Transverse colon (tissue), 4 donors: ENCODE measurements around the gene DHRS12. TPM values are rescaled to one million over a fixed set of nuclear protein-coding genes. Genes with fewer than 3 reads are reported as not detected.

ENCODE experiments used
- DNase-seq: peaks from one replicate; pipeline ENCODE4 v3.0.0-alpha.2; 2019
- H3K27ac ChIP-seq, 4 donors: fragments of 200-600 bp; sonication (generic); 2 replicates each; pipeline ENCODE4 v1.5.1; 2016 to 2018; ENCODE audit warnings: inconsistent platforms in 4 of 4
- H3K27me3 ChIP-seq: fragments of 200-600 bp; sonication (generic); 2 replicates; pipeline ENCODE4 v1.5.1; 2017; ENCODE audit warnings: inconsistent platforms
- H3K36me3 ChIP-seq, 4 donors: fragments of 200-600 bp; sonication (generic); 2 replicates each; pipeline ENCODE4 v1.5.1; 2017 to 2019; ENCODE audit warnings: inconsistent platforms in 4 of 4
- H3K4me1 ChIP-seq, 4 donors: fragments of 200-600 bp; sonication (generic); 2 replicates each; pipeline ENCODE4 v1.5.1; 2017 to 2020; ENCODE audit warnings: inconsistent platforms in 4 of 4
- H3K4me3 ChIP-seq, 4 donors: fragments of 200-600 bp; sonication (generic); 1 replicate in 1 of 4; 2 replicates in 3 of 4; pipeline versions ENCODE4 v1.5.1 to v1.6.1; 2017 to 2019; ENCODE audit warnings: inconsistent platforms in 4 of 4
- H3K9me3 ChIP-seq, 2 donors: fragments of 200-600 bp; sonication (generic); 2 replicates each; pipeline ENCODE4 v1.5.1; 2017 to 2019; ENCODE audit warnings: inconsistent platforms in 2 of 2
- CTCF ChIP-seq, 5 experiments: fragments of 200-600 bp in 3 of 5; fragments of 450-650 bp in 2 of 5; sonication (generic) in 3 of 5; IDR thresholded peaks; 1 replicate in 2 of 5; 2 replicates in 3 of 5; pipeline ENCODE4 v1.5.1; 2016 to 2017; ENCODE audit warnings: antibody characterized with exemption in 5 of 5, inconsistent platforms in 3 of 5, mild to moderate bottlenecking in 2 of 5, moderate library complexity in 1 of 5
- EP300 ChIP-seq: sonication (generic); formaldehyde crosslinking; IDR thresholded peaks from one replicate; pipeline ENCODE4 v1.6.1; 2017; ENCODE audit warnings: antibody characterized with exemption, low read depth
- POLR2A ChIP-seq: fragments of 450-650 bp; IDR thresholded peaks from one replicate; pipeline ENCODE4 v1.6.1; 2016; ENCODE audit warnings: antibody characterized with exemption, mild to moderate bottlenecking, moderate library complexity
- POLR2AphosphoS5 ChIP-seq, 3 donors: sonication (generic); formaldehyde crosslinking; IDR thresholded peaks; one replicate each; pipeline ENCODE4 v1.6.1; 2016; ENCODE audit warnings: antibody characterized with exemption in 3 of 3
- WGBS, 2 donors: methylation state at CpG; one replicate each; pipeline ENCODE4 v1.1.5; 2018; ENCODE audit warnings: low coverage in 1 of 2; 5-methylcytosine and 5-hydroxymethylcytosine counted together
- in situ Hi-C, 4 donors: fragments of 200-750 bp; cut with MboI; loops; one replicate each; pipeline versions ENCODE4 v1.15.0 to v1.15.1; 2017; ENCODE audit warnings: low sequenced_read_pairs in 3 of 4, low pct_ligation_motif_present in 1 of 4, low pct_unique_long_range_greater_than_20kb in 1 of 4
- intact Hi-C: fragments of 100-400 bp; cut with DNase I; formaldehyde crosslinking; loops from one replicate; pipeline ENCODE4 v1.15.1; 2023; ENCODE audit warnings: low total_unique reads
- total RNA-seq, 4 donors: library from RNA; depleted of rRNA; stranded (reverse); fragments of >200 nt; gene quantifications; one replicate each; pipeline ENCODE4 v1.1.0, GENCODE V29; 2016

Gene DHRS12
- total RNA-seq, 4 donors from 2014 or later = 5.2 to 17.8 (median 13.5) TPM

DNA sequence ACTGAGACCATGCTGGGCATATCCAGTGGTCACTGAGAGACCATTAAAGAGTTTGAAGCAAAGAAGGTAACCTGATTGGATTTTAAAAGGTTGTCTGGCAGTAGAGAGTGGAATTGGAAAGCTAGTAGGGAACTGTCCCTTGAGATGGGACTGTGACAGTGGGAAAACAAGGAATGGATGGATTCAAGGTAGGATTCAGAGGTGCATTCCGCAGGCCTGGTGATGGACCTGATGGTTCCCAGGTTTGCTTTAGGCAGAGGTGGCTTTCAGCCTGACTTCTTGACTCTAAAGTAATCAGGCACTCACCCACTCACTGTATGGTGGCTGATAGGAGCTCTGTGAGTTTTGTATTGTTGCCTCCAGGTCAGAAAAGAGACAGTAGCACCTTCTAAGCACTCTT is 73.0 kb downstream of the DHRS12 start:
- Histone ChIP-seq H3K36me3 (no peaks in the 10 kb centered on the region), H3K27ac (peak overlapping the region; percentile 30 to 71 (median 60)), H3K4me3 (no peak overlapping the region), H3K4me1 (peaks cover 0 to 27% (median 7%) of the 10 kb centered on the region in 4 donors), H3K27me3 (no peaks in the 10 kb centered on the region), H3K9me3 (no peaks in the 10 kb centered on the region)
- TF ChIP-seq EP300 (no peak), POLR2A (no peak)
- in situ Hi-C loops (no loop called here), intact Hi-C loops (loop anchor here (10.0 kb wide), 1 partner anchor 146 kb away; the partner anchor contains the start of gene WDFY2)
- DNase-seq = no peak
- WGBS, 2 donors = 92% methylated on average over 1 of the region's 1 CpG; no CpG with 5 or more reads in 1 of the 2 donors

GRCh38 chr13:51729866-51730553 is 74.0 kb downstream of the DHRS12 start:
- Histone ChIP-seq H3K27me3 (no peaks in the 10 kb centered on the region), H3K36me3 (no peaks in the 10 kb centered on the region), H3K4me1 (peaks cover 0 to 27% (median 7%) of the 10 kb centered on the region in 4 donors), H3K4me3 (no peak overlapping the region), H3K27ac (peak overlapping the region; percentile 52 to 71 (median 64)), H3K9me3 (no peaks in the 10 kb centered on the region)
- TF ChIP-seq CTCF (IDR thresholded peaks at IDR 0.05) (no peak), POLR2AphosphoS5 (IDR thresholded peaks at IDR 0.05) (peak in 2 of 3 donors; percentile 40 to 72)
- 70 to 82% methylated on average over 7 to 11 of the region's 11 CpGs for WGBS, 2 donors
- intact Hi-C loops (loop anchor here (10.0 kb wide), 1 partner anchor 145 kb away; the partner anchor contains the start of gene WDFY2), in situ Hi-C loops (no loop called here)
- DNase-seq = peak; percentile 19

DNA sequence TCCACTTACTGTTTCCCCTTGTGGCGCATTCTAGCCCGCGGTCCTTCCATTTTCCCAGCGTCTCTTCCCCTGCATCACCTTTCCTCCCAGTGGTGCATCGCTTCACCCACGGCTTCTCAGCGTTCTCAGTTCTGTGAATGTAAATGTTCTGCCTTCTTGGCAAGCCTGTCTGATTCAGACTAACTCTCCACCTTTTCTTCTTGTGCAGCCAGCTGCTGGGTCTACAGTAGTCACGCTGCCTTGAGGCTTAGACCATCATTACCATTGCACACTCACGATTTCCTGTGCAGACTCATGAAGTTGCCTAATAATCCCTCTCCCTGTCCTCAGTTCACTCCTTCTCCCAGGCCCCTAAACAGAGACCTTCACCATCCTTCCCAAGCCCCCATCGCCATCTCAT is 75.0 kb downstream of the DHRS12 start:
- intact Hi-C loops = no loop called here
- TF ChIP-seq POLR2AphosphoS5 (IDR thresholded peaks at IDR 0.05) = no peak
- TF ChIP-seq CTCF (IDR thresholded peaks at IDR 0.05) = no peak
- TF ChIP-seq POLR2A = no peak
- TF ChIP-seq EP300 = no peak
- H3K36me3 ChIP-seq = no peaks in the 10 kb centered on the region
- in situ Hi-C loops = no loop called here
- H3K27me3 ChIP-seq = no peaks in the 10 kb centered on the region
- peaks cover 0 to 25% (median 7%) of the 10 kb centered on the region in 4 donors for H3K4me1 ChIP-seq
- H3K27ac ChIP-seq = no peak overlapping the region
- WGBS, 2 donors = 89 to 92% methylated on average over 9 to 10 of the region's 10 CpGs
- DNase-seq = no peak
- no peaks in the 10 kb centered on the region for H3K9me3 ChIP-seq
- H3K4me3 ChIP-seq = no peak overlapping the region

DNA sequence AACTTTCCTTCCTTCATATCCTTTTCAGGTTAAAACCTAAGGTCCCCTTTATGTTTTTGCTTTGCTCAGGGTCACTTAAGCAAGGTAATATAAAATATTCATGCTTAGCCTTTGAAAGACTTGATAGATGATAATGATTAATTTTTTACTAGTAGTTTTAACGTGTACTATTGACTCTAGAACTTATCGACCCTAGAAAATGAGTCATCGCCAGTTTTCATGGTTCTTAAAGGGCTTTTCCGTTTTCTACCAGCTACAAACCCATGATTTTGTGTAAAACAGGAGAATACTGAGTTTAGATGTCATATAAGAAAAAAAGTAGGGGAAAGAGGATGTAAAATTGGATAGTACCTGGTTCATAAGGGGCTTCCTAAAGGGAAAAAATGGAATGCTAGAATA is 75.7 kb downstream of the DHRS12 start:
- no peaks in the 10 kb centered on the region for H3K9me3 ChIP-seq
- TF ChIP-seq POLR2AphosphoS5 (IDR thresholded peaks at IDR 0.05) = no peak
- no peak for TF ChIP-seq EP300
- no peaks in the 10 kb centered on the region for H3K36me3 ChIP-seq
- no peaks in the 10 kb centered on the region for H3K27me3 ChIP-seq
- intact Hi-C loops = no loop called here
- H3K4me3 ChIP-seq = no peak overlapping the region
- H3K27ac ChIP-seq = no peak overlapping the region
- no peak for DNase-seq
- peaks cover 0 to 22% (median 4%) of the 10 kb centered on the region in 4 donors for H3K4me1 ChIP-seq
- WGBS, 2 donors = 81 to 82% methylated on average over 4 of the region's 4 CpGs
- in situ Hi-C loops = no loop called here

GRCh38 chr13:51727634-51728274 is 76.2 kb downstream of the DHRS12 start:
- Histone ChIP-seq H3K27ac (no peak overlapping the region), H3K4me3 (no peak overlapping the region), H3K27me3 (no peaks in the 10 kb centered on the region), H3K36me3 (no peaks in the 10 kb centered on the region), H3K9me3 (no peaks in the 10 kb centered on the region), H3K4me1 (peaks cover 0 to 22% (median 4%) of the 10 kb centered on the region in 4 donors)
- in situ Hi-C loops = no loop called here
- TF ChIP-seq EP300 = no peak
- no peak for TF ChIP-seq CTCF (IDR thresholded peaks at IDR 0.05)
- WGBS, 2 donors = 89 to 90% methylated on average over 8 of the region's 8 CpGs
- no peak for DNase-seq
- intact Hi-C loops = no loop called here
